Erythroblast (primary cell): ENCODE results near the gene MICAL3.
A peak's percentile ranks its signal among the peaks of the same experiment; 100 is the strongest.

Experiments used
- DNase-seq, 2 experiments: peaks; one replicate each; lab custom pipeline; 2025; lab: John Stamatoyannopoulos, UW
- GATA1 ChIP-seq: IDR thresholded peaks from 2 replicates; pipeline ENCODE4 v1.6.1; 2011; ENCODE audit warnings: low read depth, mild to moderate bottlenecking, control low read depth, low read length, moderate library complexity
- POLR2A ChIP-seq: IDR thresholded peaks from 2 replicates; pipeline ENCODE4 v1.6.1; 2011; ENCODE audit warnings: mild to moderate bottlenecking, low read length

The MICAL3 gene

DNA sequence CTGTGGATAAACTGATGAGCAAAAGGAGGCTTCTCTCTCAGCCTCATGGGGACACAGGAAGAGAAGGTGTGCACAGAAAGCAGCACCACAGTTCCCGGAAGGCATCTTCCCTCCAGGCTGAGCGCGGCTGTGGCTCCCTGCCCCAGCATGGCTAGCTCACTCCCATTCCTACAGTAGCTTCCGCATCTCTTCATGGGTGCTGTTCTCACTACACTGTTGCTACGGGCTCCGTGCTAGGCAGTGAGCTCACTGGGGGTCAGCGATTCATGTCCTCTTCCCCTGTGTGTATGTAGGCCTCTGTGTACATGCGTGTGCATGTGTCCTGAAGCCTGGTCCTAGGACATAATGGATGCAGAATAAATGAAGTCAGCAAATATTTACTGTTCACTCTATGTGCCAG, 64.3 kb downstream of the MICAL3 start:
- DNase-seq: no peak
- no peak for TF ChIP-seq POLR2A
- TF ChIP-seq GATA1: no peak

DNA sequence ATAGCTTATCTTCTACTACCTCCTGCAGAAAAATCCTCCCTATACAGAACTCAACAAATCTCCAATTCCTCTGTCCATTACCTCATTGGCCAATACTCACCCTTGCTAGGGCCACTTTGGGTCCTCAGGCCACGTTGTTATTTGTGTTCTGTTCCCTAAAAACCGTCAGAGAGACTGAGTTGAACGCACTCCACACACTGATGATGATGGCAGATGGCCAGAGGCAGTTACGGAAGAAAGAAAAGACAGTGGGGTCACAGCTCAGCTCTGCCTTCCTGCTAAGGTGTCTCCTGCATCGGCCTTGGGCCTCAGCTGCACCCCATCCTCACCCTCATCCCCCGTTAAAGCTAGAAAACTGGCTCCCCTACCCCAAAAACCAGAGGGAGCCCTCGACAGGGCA, 66.2 kb downstream of the MICAL3 start:
- no peak for DNase-seq
- no peak for TF ChIP-seq POLR2A
- TF ChIP-seq GATA1: no peak

DNA sequence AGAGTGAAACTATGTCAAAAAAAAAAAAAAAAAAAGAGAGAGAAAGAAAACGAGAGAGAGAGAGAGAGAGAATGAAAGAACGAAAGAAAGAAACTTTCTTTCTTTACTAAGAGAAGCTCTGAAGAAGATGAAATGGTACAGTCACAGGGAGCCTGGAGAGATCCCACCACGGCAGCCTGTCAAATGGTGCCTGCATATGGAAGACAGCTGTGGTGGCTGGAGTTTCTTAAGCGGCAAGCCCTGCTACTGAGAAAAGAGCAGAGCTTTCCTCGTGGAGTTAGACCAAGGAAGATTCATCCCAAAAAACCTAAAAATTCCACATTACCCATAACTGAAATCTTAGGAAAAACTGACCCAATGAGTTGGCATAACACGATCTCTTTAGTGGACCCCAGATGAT, 66.7 kb downstream of the MICAL3 start:
- TF ChIP-seq GATA1 (no peak), POLR2A (no peak)
- DNase-seq: no peak

DNA sequence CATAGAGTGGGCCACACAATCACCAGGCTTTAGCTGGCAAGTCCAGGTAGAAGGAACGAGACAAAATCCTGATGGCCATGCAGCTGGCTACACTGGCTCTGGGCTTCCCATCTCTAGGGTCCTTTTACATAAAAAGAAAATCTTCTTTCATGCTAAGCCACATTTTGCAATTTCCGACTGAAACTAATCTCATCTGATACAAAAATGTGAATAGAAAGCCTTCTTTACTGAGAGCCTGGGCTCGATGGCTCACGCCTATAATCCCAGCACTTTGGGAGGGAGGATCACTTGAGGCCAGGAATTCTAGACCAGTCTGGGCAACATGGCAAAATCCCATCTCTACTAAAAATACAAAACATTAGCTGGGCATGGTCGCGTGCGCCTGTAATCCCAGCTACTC, 67.2 kb downstream of the MICAL3 start:
- DNase-seq: no peak
- TF ChIP-seq POLR2A (no peak), GATA1 (no peak)

DNA sequence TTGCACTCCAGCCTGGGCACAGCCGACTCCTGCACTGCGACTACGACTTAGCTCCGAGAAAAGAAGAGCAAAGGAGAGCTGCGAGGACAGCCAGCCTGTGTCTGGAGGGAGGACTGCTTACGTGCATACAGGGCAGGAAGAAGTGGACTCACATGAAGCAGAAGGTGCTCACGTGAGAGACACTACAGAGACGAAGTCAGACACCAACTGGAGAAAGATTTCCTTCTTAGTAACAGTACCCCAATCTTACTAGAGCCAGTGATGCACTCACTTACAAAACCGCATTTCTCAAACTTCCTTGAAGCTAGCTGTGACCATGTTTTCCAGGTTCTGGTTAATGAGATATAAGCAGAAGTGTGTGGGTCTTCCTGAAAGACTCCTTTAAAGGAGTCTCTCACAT, 67.7 kb downstream of the MICAL3 start:
- TF ChIP-seq POLR2A: no peak
- no peak for TF ChIP-seq GATA1
- DNase-seq: no peak

DNA sequence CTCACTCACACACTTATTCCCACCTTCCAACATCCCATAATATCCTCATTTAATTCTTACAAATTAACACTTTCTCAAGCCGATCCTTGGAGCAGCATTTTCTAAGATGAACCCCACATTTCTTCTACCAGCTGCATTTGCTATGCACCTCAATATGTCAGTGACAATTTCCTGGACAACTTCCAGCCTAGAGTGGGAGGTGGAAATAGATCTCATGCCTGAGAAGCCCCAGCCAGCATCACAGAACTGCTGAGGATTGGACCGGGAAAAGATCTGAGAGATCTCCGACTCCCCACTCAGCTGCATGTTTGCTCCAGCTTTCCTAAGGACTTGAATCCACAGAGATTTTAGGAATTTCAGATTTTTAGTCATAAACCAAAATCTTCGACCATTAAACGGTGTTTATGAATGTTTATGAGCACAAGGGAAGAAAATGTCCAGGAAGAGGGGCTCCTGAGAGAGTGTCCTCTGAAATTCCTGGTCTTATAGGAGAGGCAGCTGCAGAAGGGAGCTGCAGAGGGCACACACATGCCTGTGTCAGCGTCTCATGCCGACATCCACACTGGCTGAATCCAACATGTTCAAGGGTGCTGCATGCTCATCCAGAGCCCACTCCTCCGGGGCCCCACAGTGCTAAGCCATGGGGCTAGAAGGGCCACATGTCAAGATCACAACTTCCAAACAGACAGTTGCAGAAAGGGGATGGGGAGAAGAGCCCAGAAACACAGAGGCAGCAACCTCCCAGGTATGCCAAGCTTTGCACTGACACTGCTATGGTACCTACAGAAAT, 68.6 kb downstream of the MICAL3 start:
- TF ChIP-seq POLR2A (no peak), GATA1 (no peak)
- no peak for DNase-seq

DNA sequence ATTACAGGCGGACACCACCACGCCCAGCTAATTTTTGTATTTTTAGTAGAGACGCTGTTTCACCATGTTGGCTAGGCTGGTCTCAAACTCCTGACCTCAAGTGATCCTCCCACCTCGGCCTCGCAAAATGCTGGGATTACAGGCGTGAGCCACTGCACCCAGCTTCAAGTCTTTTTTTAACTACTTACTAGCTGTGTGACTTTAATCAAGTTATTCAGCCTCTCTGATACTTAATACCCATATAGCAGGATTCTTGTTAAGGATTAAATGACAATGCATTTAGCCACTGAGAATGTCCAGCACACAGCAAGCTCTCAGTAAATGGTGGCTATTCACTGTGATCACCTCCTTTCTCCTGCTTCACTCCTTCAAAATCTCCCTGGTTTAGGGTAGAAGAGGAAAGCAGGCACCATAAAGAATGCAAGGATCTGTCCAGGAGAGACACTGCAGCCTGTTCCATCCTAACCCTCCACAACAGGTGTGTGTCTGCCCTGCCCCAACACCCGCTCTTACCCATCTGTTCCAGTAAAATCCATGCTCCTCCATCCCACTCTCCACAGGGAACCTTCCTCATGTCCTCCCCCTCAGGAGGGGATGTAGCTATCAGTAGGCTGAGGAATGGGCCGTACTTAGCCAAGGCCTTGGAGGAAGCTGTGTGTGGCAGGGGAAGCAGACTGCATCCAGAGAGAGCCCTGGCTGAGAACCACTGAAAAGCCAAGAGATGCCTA, 69.3 kb downstream of the MICAL3 start:
- DNase-seq: no peak
- TF ChIP-seq GATA1 (no peak), POLR2A (no peak)

DNA sequence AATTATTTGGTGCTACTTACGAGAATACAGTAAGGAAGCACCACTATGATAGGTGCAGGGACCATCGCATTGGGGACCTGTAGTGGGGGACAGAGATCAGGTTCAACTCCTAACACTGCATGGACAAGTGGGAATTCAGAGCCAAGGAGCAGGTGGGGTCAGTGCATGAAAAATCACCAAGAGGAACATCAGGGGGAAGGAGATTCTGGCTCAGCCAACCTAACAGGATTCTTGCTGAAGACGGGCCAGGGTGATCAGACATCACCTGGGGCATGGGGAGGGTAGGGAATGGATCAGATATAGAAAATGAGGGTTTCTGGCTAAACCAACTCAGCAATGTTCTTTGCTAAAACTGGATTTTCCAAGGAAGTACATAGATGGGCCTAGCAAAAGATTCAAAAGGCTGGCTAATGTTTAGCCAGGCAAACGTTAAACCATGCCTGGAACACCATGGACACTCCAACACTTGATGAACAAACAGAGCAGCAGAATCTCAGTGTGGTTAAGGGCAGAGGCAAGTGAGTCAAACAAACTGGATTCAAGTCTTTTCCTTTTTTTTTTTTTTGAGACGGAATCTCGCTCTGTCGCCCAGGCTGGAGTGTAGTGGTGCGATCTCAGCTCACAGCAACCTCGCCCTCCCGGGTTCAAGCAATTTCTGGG, 70.0 kb downstream of the MICAL3 start:
- TF ChIP-seq POLR2A: no peak
- no peak for TF ChIP-seq GATA1

DNA sequence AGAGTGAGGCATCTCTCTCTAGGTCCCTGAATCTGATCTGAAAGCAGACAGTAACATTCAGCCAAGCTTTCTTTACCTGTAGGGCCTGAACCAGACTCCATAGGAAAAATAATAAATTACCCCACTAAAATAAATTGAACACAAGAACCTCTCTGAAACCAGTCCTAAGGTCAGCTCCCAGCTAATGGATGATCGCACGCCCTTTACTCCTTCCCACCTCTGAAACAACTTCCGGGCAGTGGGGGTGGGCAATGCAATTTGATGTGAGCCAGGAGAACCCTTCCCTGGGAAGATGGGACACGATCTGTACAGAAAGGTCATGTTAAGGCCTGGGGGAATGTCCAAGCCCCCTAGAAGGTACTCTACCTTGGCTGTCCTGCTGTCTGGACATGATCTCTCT, 71.2 kb downstream of the MICAL3 start:
- DNase-seq: no peak
- TF ChIP-seq GATA1: no peak
- no peak for TF ChIP-seq POLR2A

More for the DNA sequence above, 70.0 kb downstream of the MICAL3 start:
- no peak for DNase-seq

DNA sequence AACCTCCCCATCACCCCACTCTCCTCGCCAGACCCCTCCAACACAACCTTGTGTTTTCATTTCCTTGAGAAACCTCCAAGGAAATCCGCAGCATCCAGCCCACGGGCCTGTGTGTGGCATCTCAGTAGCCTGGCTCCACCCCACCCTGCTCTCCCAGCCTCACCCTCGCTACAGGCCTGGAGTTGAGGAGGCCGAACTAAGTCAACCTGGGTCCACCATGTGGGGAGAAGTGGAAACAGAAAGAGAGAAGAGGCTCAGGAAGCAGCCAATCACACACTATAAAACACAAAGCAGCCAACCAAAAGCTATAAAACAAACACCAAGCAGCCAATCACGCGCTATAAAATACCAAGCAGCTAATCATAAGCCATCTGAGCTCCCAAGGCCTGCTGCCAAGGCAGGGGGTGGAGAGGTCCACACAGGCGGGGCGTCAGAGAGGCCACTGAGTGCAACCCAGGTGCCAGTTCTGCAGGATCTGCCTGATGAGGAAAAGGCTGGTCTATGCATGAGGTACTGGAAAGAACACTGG, 72.0 kb downstream of the MICAL3 start:
- DNase-seq: peak; percentile 81 to 86

DNA sequence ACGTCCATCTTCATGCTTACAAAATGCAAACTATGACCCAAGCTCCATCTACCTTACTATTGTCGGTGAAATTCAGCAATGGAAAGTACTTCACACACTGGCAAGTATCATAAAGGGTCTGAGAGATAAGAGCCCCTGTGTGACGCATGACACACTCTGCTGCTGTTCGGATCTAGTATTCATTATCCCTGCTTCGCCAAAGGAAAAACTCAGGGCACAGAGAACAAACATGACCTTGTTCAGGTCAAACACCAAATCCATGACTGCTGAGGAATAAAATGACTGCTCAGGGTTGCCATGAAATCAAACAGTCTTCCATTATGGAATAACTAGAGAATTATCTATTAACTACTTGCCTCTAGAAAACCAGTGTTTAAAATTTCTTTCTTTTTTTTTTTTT, 73.0 kb downstream of the MICAL3 start:
- TF ChIP-seq POLR2A: no peak
- TF ChIP-seq GATA1: no peak
- DNase-seq: no peak

More for the DNA sequence above, 72.0 kb downstream of the MICAL3 start:
- TF ChIP-seq GATA1 (no peak), POLR2A (no peak)

DNA sequence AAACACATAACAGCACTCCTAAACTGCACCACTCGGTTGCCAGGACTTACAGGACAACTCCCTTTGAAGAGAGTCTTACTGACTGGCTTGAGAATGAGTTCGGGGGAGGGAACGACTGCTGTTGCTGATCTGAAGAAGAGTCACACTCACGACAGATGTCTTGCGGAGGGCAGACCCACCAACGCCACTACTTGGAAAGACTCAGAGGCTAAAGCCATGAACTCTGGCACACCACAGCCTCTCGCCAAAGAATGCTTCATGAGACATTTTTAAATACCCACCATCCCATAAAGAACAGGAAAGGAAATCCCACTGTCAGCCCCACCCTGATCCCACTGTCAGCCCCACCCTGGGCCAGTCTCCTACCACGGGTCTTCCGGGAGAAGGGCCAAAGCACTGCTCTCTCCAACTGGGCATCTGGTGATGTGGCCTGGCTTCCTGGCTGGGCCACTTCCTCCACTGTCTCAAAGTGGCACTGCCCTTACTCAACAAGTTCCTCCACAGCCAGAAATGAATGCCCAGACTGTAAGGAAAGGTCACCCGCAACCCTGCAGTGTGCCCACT, 73.6 kb downstream of the MICAL3 start:
- TF ChIP-seq GATA1: no peak
- TF ChIP-seq POLR2A: no peak
- no peak for DNase-seq
